ENCODE data around the gene ACIN1. TPM values are rescaled to one million over a fixed set of nuclear protein-coding genes. Genes with fewer than 3 reads are reported as not detected.

The ACIN1 gene
- total RNA-seq, 1 donor from 2014 or later, result 62.1 TPM

GRCh38 chr14:23136566-23137133 lies 41.7 kb upstream of the ACIN1 start:
- Histone ChIP-seq H3K36me3 (ENCODE audit: control insufficient read depth in 3 of 3, insufficient read depth in 3 of 3, low read length in 3 of 3) (peaks cover 40 to 53% (median 46%) of the 10 kb centered on the region in 3 donors), H3K27ac (ENCODE audit: low read depth, low read length) (no peak overlapping the region), H3K4me3 (ENCODE audit: low read length in 3 of 3) (no peak overlapping the region), H3K27me3 (ENCODE audit: control insufficient read depth in 3 of 3, insufficient read depth in 3 of 3, low read length in 3 of 3) (no peaks in the 10 kb centered on the region), H3K9me3 (ENCODE audit: control insufficient read depth in 3 of 3, low read length in 3 of 3) (no peaks in the 10 kb centered on the region), H3K9ac (ENCODE audit: low read depth in 1 of 3, low read length in 3 of 3) (no peak overlapping the region), H3K4me1 (ENCODE audit: control insufficient read depth in 3 of 3, insufficient read depth in 3 of 3, low read length in 3 of 3) (peaks cover under 1 to 6% (median under 1%) of the 10 kb centered on the region in 3 donors)

DNA sequence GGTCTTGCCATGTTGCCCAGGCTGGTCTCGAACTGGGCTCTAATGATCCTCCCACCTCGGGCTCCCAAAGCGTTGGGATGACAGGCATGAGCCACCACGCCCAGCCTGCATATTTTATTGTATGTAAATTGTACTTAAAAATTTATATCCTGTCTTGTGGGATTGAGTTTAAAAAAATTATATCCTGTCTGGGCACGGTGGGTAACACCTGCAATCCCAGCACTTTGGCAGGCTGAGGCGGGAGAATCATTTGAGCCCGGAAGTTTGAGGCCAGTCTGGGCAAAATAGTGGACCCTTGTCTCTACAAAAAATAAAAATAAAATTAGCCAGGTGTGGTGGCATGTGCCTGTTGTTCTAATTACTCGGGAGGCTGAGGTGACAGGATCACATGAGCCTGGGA lies 38.0 kb upstream of the ACIN1 start:
- Histone ChIP-seq H3K4me1 (ENCODE audit: control insufficient read depth in 3 of 3, insufficient read depth in 3 of 3, low read length in 3 of 3) (peaks cover 0 to 4% (median 0%) of the 10 kb centered on the region in 3 donors), H3K9ac (ENCODE audit: low read depth in 1 of 3, low read length in 3 of 3) (no peak overlapping the region), H3K9me3 (ENCODE audit: control insufficient read depth in 3 of 3, low read length in 3 of 3) (no peaks in the 10 kb centered on the region), H3K27me3 (ENCODE audit: control insufficient read depth in 3 of 3, insufficient read depth in 3 of 3, low read length in 3 of 3) (no peaks in the 10 kb centered on the region), H3K36me3 (ENCODE audit: control insufficient read depth in 3 of 3, insufficient read depth in 3 of 3, low read length in 3 of 3) (peaks cover 45 to 61% (median 48%) of the 10 kb centered on the region in 3 donors), H3K27ac (ENCODE audit: low read depth, low read length) (no peak overlapping the region), H3K4me3 (ENCODE audit: low read length in 3 of 3) (no peak overlapping the region)

DNA sequence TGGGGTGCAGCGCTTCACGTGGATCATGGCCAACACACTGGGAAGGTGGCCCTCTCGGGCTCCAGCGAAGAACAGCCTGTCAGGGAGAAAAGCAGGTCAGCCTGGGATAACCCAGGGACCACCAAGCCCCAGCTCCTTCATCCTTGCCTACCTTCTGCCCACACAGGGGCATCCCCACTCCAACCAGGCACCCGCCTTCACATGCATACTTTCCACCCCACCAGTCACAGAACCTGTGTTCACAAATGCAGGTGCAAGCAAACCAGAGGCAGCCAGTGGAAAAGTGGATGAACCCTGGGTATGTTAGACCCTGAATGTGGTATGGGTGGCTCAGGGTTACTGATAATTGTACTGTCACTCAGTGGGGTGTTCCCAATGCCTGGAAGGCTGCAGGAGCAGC lies 36.5 kb upstream of the ACIN1 start:
- Histone ChIP-seq H3K27ac (ENCODE audit: low read depth, low read length) (no peak overlapping the region), H3K9me3 (ENCODE audit: control insufficient read depth in 3 of 3, low read length in 3 of 3) (no peaks in the 10 kb centered on the region), H3K9ac (ENCODE audit: low read depth in 1 of 3, low read length in 3 of 3) (no peak overlapping the region), H3K36me3 (ENCODE audit: control insufficient read depth in 3 of 3, insufficient read depth in 3 of 3, low read length in 3 of 3) (peaks cover 47 to 59% (median 48%) of the 10 kb centered on the region in 3 donors), H3K27me3 (ENCODE audit: control insufficient read depth in 3 of 3, insufficient read depth in 3 of 3, low read length in 3 of 3) (no peaks in the 10 kb centered on the region), H3K4me3 (ENCODE audit: low read length in 3 of 3) (no peak overlapping the region), H3K4me1 (ENCODE audit: control insufficient read depth in 3 of 3, insufficient read depth in 3 of 3, low read length in 3 of 3) (peaks cover 4 to 8% (median 8%) of the 10 kb centered on the region in 3 donors)

- Histone ChIP-seq H3K9ac (ENCODE audit: low read depth in 1 of 3, low read length in 3 of 3) (no peak overlapping the region), H3K4me1 (ENCODE audit: control insufficient read depth in 3 of 3, insufficient read depth in 3 of 3, low read length in 3 of 3) (peaks cover 10 to 14% (median 13%) of the 10 kb centered on the region in 3 donors), H3K4me3 (ENCODE audit: low read length in 3 of 3) (no peak overlapping the region), H3K27me3 (ENCODE audit: control insufficient read depth in 3 of 3, insufficient read depth in 3 of 3, low read length in 3 of 3) (no peaks in the 10 kb centered on the region), H3K27ac (ENCODE audit: low read depth, low read length) (no peak overlapping the region), H3K36me3 (ENCODE audit: control insufficient read depth in 3 of 3, insufficient read depth in 3 of 3, low read length in 3 of 3) (peaks cover 41 to 53% (median 41%) of the 10 kb centered on the region in 3 donors), H3K9me3 (ENCODE audit: control insufficient read depth in 3 of 3, low read length in 3 of 3) (no peaks in the 10 kb centered on the region)
Measured at GRCh38 chr14:23130871-23131270, 35.9 kb upstream of the ACIN1 start.

GRCh38 chr14:23129759-23130316 lies 34.9 kb upstream of the ACIN1 start:
- Histone ChIP-seq H3K27me3 (ENCODE audit: control insufficient read depth in 3 of 3, insufficient read depth in 3 of 3, low read length in 3 of 3) (no peaks in the 10 kb centered on the region), H3K4me3 (ENCODE audit: low read length in 3 of 3) (no peak overlapping the region), H3K9ac (ENCODE audit: low read depth in 1 of 3, low read length in 3 of 3) (no peak overlapping the region), H3K27ac (ENCODE audit: low read depth, low read length) (no peak overlapping the region), H3K4me1 (ENCODE audit: control insufficient read depth in 3 of 3, insufficient read depth in 3 of 3, low read length in 3 of 3) (peaks cover 18 to 19% (median 19%) of the 10 kb centered on the region in 3 donors), H3K9me3 (ENCODE audit: control insufficient read depth in 3 of 3, low read length in 3 of 3) (no peaks in the 10 kb centered on the region), H3K36me3 (ENCODE audit: control insufficient read depth in 3 of 3, insufficient read depth in 3 of 3, low read length in 3 of 3) (peaks cover 40 to 52% (median 40%) of the 10 kb centered on the region in 3 donors)

GRCh38 chr14:23128969-23129758 lies 34.2 kb upstream of the ACIN1 start:
- Histone ChIP-seq H3K27ac (ENCODE audit: low read depth, low read length) (no peak overlapping the region), H3K9me3 (ENCODE audit: control insufficient read depth in 3 of 3, low read length in 3 of 3) (no peaks in the 10 kb centered on the region), H3K9ac (ENCODE audit: low read depth in 1 of 3, low read length in 3 of 3) (no peak overlapping the region), H3K27me3 (ENCODE audit: control insufficient read depth in 3 of 3, insufficient read depth in 3 of 3, low read length in 3 of 3) (no peaks in the 10 kb centered on the region), H3K4me3 (ENCODE audit: low read length in 3 of 3) (no peak overlapping the region), H3K4me1 (ENCODE audit: control insufficient read depth in 3 of 3, insufficient read depth in 3 of 3, low read length in 3 of 3) (peaks cover 18 to 24% (median 23%) of the 10 kb centered on the region in 3 donors), H3K36me3 (ENCODE audit: control insufficient read depth in 3 of 3, insufficient read depth in 3 of 3, low read length in 3 of 3) (peaks cover 40 to 52% (median 40%) of the 10 kb centered on the region in 3 donors)

DNA sequence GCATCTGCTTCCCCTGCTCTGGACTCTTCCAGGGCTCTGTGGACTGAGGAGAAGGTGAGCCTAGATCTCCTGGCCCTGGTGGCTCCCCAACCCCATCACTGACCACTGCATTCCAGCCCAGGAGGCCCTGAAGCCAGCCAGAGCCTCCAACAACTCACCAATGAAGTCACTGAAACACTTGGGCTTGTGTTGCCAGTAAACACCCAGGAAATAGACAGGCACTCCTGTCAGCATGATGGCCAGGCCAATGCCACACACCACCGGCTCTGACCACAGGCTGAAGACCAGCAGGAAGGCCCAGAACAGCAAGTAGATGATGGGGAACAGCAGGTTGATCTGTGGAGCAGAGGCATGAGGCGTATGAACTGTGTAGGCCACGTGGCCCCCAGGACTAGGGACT lies 32.9 kb upstream of the ACIN1 start:
- Histone ChIP-seq H3K4me3 (ENCODE audit: low read length in 3 of 3) (no peak overlapping the region), H3K9me3 (ENCODE audit: control insufficient read depth in 3 of 3, low read length in 3 of 3) (no peaks in the 10 kb centered on the region), H3K27ac (ENCODE audit: low read depth, low read length) (no peak overlapping the region), H3K4me1 (ENCODE audit: control insufficient read depth in 3 of 3, insufficient read depth in 3 of 3, low read length in 3 of 3) (peaks cover 26 to 35% (median 31%) of the 10 kb centered on the region in 3 donors), H3K9ac (ENCODE audit: low read depth in 1 of 3, low read length in 3 of 3) (no peak overlapping the region), H3K27me3 (ENCODE audit: control insufficient read depth in 3 of 3, insufficient read depth in 3 of 3, low read length in 3 of 3) (no peaks in the 10 kb centered on the region), H3K36me3 (ENCODE audit: control insufficient read depth in 3 of 3, insufficient read depth in 3 of 3, low read length in 3 of 3) (peaks cover 38 to 52% (median 40%) of the 10 kb centered on the region in 3 donors)

- Histone ChIP-seq H3K27me3 (ENCODE audit: control insufficient read depth in 3 of 3, insufficient read depth in 3 of 3, low read length in 3 of 3) (no peaks in the 10 kb centered on the region), H3K4me3 (ENCODE audit: low read length in 3 of 3) (no peak overlapping the region), H3K27ac (ENCODE audit: low read depth, low read length) (no peak overlapping the region), H3K36me3 (ENCODE audit: control insufficient read depth in 3 of 3, insufficient read depth in 3 of 3, low read length in 3 of 3) (peaks cover 37 to 50% (median 38%) of the 10 kb centered on the region in 3 donors), H3K9me3 (ENCODE audit: control insufficient read depth in 3 of 3, low read length in 3 of 3) (no peaks in the 10 kb centered on the region), H3K9ac (ENCODE audit: low read depth in 1 of 3, low read length in 3 of 3) (peak overlapping the region in 1 of 3 donors; percentile 60), H3K4me1 (ENCODE audit: control insufficient read depth in 3 of 3, insufficient read depth in 3 of 3, low read length in 3 of 3) (peaks cover 30 to 36% (median 31%) of the 10 kb centered on the region in 3 donors)
Measured at GRCh38 chr14:23126548-23127278, 31.8 kb upstream of the ACIN1 start.

- no peaks in the 10 kb centered on the region for H3K27me3 ChIP-seq (ENCODE audit: control insufficient read depth in 3 of 3, insufficient read depth in 3 of 3, low read length in 3 of 3)
- H3K4me1 ChIP-seq (ENCODE audit: control insufficient read depth in 3 of 3, insufficient read depth in 3 of 3, low read length in 3 of 3), result peaks cover 34 to 43% (median 37%) of the 10 kb centered on the region in 3 donors
- H3K9ac ChIP-seq (ENCODE audit: low read depth in 1 of 3, low read length in 3 of 3), result peak overlapping the region; percentile 19 to 60 (median 21)
- no peaks in the 10 kb centered on the region for H3K9me3 ChIP-seq (ENCODE audit: control insufficient read depth in 3 of 3, low read length in 3 of 3)
- H3K36me3 ChIP-seq (ENCODE audit: control insufficient read depth in 3 of 3, insufficient read depth in 3 of 3, low read length in 3 of 3), result peaks cover 32 to 44% (median 33%) of the 10 kb centered on the region in 3 donors
- H3K27ac ChIP-seq (ENCODE audit: low read depth, low read length), result no peak overlapping the region
- no peak overlapping the region for H3K4me3 ChIP-seq (ENCODE audit: low read length in 3 of 3)
Measured at GRCh38 chr14:23125933-23126524, 31.1 kb upstream of the ACIN1 start.
